LNCaP clone FGC (cell line): ENCODE measurements around the gene GZF1.

ENCODE experiments used
- DNase-seq: peaks from one replicate; pipeline ENCODE4 v3.0.0-alpha.2; 2011; ENCODE audit warnings: low read depth
- H3K4me3 ChIP-seq: 2 replicates; pipeline ENCODE4 v1.5.1; 2011; ENCODE audit warnings: mild to moderate bottlenecking, low read depth, low read length, control low read depth
- CTCF ChIP-seq: IDR thresholded peaks from 2 replicates; pipeline ENCODE4 v1.5.1; 2012; ENCODE audit warnings: mild to moderate bottlenecking; ENCODE audit not compliant: control insufficient read depth, insufficient read depth; ENCODE audit errors: extremely low read depth

Gene GZF1

DNA sequence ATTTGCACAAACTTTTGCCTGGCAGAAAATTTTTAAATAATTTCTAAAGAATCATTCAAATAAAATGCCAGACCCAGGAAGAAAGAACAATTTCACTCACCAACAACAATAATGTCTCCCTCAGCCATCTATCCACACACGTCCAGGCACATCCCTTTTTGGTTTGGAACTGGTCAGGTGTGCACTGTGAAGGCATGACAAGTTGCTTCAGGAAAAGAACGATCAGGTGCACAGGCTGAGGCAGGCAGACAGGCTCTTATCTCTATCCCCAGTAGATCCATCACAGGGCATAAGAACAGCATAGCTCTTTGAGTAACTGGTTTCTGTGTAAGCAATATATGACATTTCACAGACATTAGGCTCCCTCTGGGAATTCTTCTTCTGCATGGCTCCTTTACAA is 29.5 kb upstream of the GZF1 start:
- H3K4me3 ChIP-seq = no peak overlapping the region
- no peak for DNase-seq
- TF ChIP-seq CTCF = no peak

GRCh38 chr20:23334111-23334510 is 27.9 kb upstream of the GZF1 start:
- no peak for TF ChIP-seq CTCF
- DNase-seq = no peak
- no peak overlapping the region for H3K4me3 ChIP-seq

- no peak for DNase-seq
- H3K4me3 ChIP-seq = no peak overlapping the region
- no peak for TF ChIP-seq CTCF
Observed at GRCh38 chr20:23335521-23335920, 26.5 kb upstream of the GZF1 start.

DNA sequence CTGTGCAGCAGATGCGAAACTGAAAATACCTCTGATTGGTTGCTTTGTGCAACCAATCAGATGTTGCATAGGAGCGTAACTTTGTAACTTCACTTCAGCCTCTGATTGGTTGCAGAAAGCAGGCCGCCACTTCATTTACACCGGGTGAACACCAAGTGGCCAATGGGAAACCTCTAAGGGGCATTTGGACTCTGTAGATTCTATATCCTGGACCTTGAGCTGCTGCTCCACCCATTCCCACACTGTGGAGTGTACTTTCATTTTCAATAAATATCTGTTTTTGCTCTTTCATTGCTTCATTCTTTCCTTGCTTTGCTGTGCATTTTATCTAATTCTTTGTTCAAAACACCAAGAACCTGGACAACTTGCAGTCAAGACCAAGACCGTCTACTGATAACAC is 25.5 kb upstream of the GZF1 start:
- no peak overlapping the region for H3K4me3 ChIP-seq
- no peak for TF ChIP-seq CTCF
- no peak for DNase-seq

- no peak for DNase-seq
- no peak for TF ChIP-seq CTCF
- no peak overlapping the region for H3K4me3 ChIP-seq
Observed at GRCh38 chr20:23337312-23337711, 24.7 kb upstream of the GZF1 start.

GRCh38 chr20:23339986-23340385 is 22.0 kb upstream of the GZF1 start:
- no peak for DNase-seq
- H3K4me3 ChIP-seq = no peak overlapping the region
- no peak for TF ChIP-seq CTCF

GRCh38 chr20:23340524-23340923 is 21.5 kb upstream of the GZF1 start:
- peak; percentile 96 for TF ChIP-seq CTCF
- peak; percentile 72 for DNase-seq
- H3K4me3 ChIP-seq = no peak overlapping the region
